ENCODE data around the gene KLF1. TPM values are rescaled to one million over a fixed set of nuclear protein-coding genes. Genes with fewer than 3 reads are reported as not detected.
A peak's percentile ranks its signal among the peaks of the same experiment; 100 is the strongest.

Gene KLF1
- total RNA-seq, 4 donors from 2014 or later: not detected

GRCh38 chr19:12932392-12933286, 45.6 kb upstream of the KLF1 start:
- peak overlapping the region; percentile 85 to 100 (median 98) for H3K4me3 ChIP-seq
- in situ Hi-C loops (cut with MboI; ENCODE audit: low sequenced_read_pairs in 4 of 4) (no loop called here), intact Hi-C loops (cut with DNase I; ENCODE audit: low total_unique reads) (loop anchor here (1.0 to 5.0 kb wide), 4 partner anchors 14 to 210 kb away; partner anchors contain the start of genes GCDH, JUNB, SYCE2 and TNPO2)
- H3K27me3 ChIP-seq: no peaks in the 10 kb centered on the region
- H3K9me3 ChIP-seq: no peaks in the 10 kb centered on the region
- peaks cover 12 to 15% of the 10 kb centered on the region in 2 donors for H3K4me1 ChIP-seq
- ATAC-seq (peak in 1 of 2 donors; percentile 14), DNase-seq (no peak)
- peak overlapping the region; percentile 91 to 99 (median 94) for H3K27ac ChIP-seq
- TF ChIP-seq, protein P1, sequence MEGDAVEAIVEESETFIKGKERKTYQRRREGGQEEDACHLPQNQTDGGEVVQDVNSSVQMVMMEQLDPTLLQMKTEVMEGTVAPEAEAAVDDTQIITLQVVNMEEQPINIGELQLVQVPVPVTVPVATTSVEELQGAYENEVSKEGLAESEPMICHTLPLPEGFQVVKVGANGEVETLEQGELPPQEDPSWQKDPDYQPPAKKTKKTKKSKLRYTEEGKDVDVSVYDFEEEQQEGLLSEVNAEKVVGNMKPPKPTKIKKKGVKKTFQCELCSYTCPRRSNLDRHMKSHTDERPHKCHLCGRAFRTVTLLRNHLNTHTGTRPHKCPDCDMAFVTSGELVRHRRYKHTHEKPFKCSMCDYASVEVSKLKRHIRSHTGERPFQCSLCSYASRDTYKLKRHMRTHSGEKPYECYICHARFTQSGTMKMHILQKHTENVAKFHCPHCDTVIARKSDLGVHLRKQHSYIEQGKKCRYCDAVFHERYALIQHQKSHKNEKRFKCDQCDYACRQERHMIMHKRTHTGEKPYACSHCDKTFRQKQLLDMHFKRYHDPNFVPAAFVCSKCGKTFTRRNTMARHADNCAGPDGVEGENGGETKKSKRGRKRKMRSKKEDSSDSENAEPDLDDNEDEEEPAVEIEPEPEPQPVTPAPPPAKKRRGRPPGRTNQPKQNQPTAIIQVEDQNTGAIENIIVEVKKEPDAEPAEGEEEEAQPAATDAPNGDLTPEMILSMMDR (IDR thresholded peaks at IDR 0.05 in 4 of 5, conservative IDR thresholded peaks at IDR 0.05 in 1 of 5): no peak
- peaks cover 0 to 29% of the 10 kb centered on the region in 2 donors for H3K36me3 ChIP-seq

DNA sequence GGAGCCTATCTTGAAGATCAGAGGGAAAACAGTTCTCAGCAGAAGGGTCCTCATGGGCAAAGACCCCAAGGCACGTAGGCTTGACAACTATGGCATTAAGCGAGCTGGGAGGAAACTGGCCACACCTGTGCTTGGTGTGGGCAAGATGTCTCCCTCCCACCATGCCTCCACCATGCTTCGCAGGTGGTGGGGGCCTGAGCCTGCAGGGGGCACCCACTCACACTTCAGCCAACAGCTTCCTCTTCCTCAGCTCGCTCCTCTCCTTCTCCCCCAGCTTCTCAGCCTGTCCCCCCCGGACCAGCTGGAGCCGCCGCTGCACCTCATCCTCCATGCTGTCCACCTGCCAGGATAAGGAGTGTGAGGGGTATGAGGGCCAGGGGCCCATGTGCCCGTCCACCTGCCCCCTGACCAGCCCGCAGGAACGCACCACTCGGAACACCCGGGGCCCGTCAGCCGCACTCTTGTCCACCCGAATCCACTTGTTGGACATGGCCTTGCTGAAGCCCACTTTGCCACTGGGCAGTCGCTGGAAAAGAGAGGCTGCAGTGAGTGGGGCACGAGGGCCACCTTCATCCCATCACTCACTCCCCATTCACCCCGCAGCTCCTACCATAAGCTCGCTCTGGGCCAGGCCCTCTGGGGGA, 43.1 kb upstream of the KLF1 start:
- Histone ChIP-seq H3K27me3 (no peaks in the 10 kb centered on the region), H3K27ac (no peak overlapping the region), H3K4me3 (no peak overlapping the region), H3K9me3 (no peaks in the 10 kb centered on the region), H3K4me1 (peaks cover 8 to 12% of the 10 kb centered on the region in 2 donors), H3K36me3 (peaks cover 0 to 52% of the 10 kb centered on the region in 2 donors)
- in situ Hi-C loops (cut with MboI; ENCODE audit: low sequenced_read_pairs in 4 of 4): no loop called here
- TF ChIP-seq, protein P1 (IDR thresholded peaks at IDR 0.05 in 4 of 5, conservative IDR thresholded peaks at IDR 0.05 in 1 of 5): no peak
- TF ChIP-seq POLR2A (IDR thresholded peaks at IDR 0.05): no peak
- DNase-seq (no peak), ATAC-seq (no peak)
- intact Hi-C loops (cut with DNase I; ENCODE audit: low total_unique reads): loop anchor here (5.0 kb wide), 2 partner anchors 138 to 208 kb away; partner anchors contain the start of genes JUNB and TNPO2

DNA sequence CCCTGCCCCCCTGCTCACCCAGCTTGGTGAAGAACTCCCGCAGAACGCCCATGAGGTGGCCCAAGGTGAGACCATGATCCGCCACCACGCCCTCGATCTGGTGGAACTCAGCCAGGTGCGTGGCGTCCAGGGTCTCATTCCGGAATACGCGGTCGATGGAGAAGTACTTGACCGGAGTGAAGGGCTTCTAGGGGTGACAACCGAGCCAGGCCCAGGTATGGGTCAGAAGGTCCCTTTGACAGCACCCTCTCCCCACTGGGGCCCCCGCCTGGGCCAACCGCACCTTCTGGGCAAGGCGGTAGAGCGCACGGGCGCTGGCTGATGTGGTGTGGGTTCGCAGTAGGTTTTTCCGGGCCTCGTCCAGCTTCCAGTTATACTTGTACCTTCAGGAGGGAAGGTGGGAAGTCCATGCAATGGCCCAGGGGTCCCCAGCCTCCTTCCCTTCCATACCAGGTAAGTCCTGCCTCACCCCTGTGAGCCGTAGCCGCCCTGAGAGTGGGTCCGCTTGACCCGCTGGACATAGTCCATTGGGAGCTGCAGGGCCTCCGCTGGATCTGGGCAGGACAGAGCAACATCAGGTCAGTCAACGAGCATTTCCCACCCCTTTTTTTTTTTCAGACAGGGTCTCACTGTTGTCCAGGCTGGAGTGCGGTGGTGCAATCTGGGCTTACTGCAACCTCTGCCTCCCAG, 37.8 kb upstream of the KLF1 start:
- intact Hi-C loops (cut with DNase I; ENCODE audit: low total_unique reads): no loop called here
- peaks cover 0 to 72% of the 10 kb centered on the region in 2 donors for H3K36me3 ChIP-seq
- H3K4me3 ChIP-seq: no peak overlapping the region
- H3K27ac ChIP-seq: no peak overlapping the region
- in situ Hi-C loops (cut with MboI; ENCODE audit: low sequenced_read_pairs in 4 of 4): no loop called here
- TF ChIP-seq, protein P1 (IDR thresholded peaks at IDR 0.05 in 4 of 5, conservative IDR thresholded peaks at IDR 0.05 in 1 of 5): no peak
- no peak for TF ChIP-seq POLR2A (IDR thresholded peaks at IDR 0.05)
- no peak for DNase-seq
- no peaks in the 10 kb centered on the region for H3K27me3 ChIP-seq
- no peaks in the 10 kb centered on the region for H3K4me1 ChIP-seq
- no peaks in the 10 kb centered on the region for H3K9me3 ChIP-seq
- no peak for ATAC-seq

DNA sequence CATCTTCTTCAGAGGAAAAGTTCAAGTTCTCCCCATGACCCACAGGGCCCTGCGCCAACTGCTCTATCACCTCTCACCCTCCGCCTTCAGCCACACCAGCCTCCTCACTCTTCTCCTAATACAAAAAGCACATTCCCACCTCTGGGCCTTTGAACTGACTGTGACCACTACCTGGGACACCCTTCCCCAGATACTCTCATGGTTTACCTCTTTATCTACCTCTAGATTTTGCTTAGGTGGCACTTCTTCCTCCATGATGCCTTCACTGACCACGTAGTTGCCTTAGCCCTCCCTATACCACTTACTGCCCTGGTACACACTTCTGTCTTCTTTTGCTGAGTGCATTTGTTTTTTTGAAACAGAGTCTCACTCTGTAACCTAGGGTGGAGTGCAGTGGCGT, 36.0 kb upstream of the KLF1 start:
- no peak overlapping the region for H3K27ac ChIP-seq
- intact Hi-C loops (cut with DNase I; ENCODE audit: low total_unique reads) (no loop called here), in situ Hi-C loops (cut with MboI; ENCODE audit: low sequenced_read_pairs in 4 of 4) (no loop called here)
- no peaks in the 10 kb centered on the region for H3K9me3 ChIP-seq
- H3K4me1 ChIP-seq: peaks cover 4% of the 10 kb centered on the region in 2 donors
- H3K4me3 ChIP-seq: no peak overlapping the region
- TF ChIP-seq, protein P1 (IDR thresholded peaks at IDR 0.05 in 4 of 5, conservative IDR thresholded peaks at IDR 0.05 in 1 of 5): no peak
- TF ChIP-seq POLR2A (IDR thresholded peaks at IDR 0.05): no peak
- no peaks in the 10 kb centered on the region for H3K27me3 ChIP-seq
- DNase-seq (no peak), ATAC-seq (no peak)
- peaks cover 0 to 54% of the 10 kb centered on the region in 2 donors for H3K36me3 ChIP-seq
